ENCODE results near the gene TRHDE.

Gene TRHDE

GRCh38 chr12:72318341-72318740 is 46.2 kb downstream of the TRHDE start:
- Histone ChIP-seq H3K27me3 (ENCODE audit: insufficient read depth, poor library complexity, severe bottlenecking) (no peaks in the 10 kb centered on the region), H3K27ac (replicated peaks) (no peak overlapping the region), H3K4me3 (replicated peaks; ENCODE audit: insufficient read depth, low read length) (no peak overlapping the region)
- no peak for DNase-seq (ENCODE audit: low read depth in 1 of 2, low spot score in 1 of 2)
- no peak for TF ChIP-seq POLR2AphosphoS5 (IDR thresholded peaks at IDR 0.05; ENCODE audit: low read depth)
- no peak for TF ChIP-seq CTCF (IDR thresholded peaks at IDR 0.05; ENCODE audit: insufficient read depth, low read length)
- TF ChIP-seq GABPA (IDR thresholded peaks at IDR 0.05; ENCODE audit: low read depth) = no peak

GRCh38 chr12:72323881-72324280 is 51.7 kb downstream of the TRHDE start:
- TF ChIP-seq REST (IDR thresholded peaks at IDR 0.05; ENCODE audit: insufficient replicate concordance, low read depth) = no peak
- Histone ChIP-seq H3K27ac (replicated peaks) (no peak overlapping the region), H3K4me3 (replicated peaks; ENCODE audit: insufficient read depth, low read length) (no peak overlapping the region), H3K27me3 (ENCODE audit: insufficient read depth, poor library complexity, severe bottlenecking) (peaks cover 3% of the 10 kb centered on the region)
- no peak for DNase-seq (ENCODE audit: low read depth in 1 of 2, low spot score in 1 of 2)

GRCh38 chr12:72330301-72330700 is 58.1 kb downstream of the TRHDE start:
- peaks cover 3% of the 10 kb centered on the region for H3K27me3 ChIP-seq (ENCODE audit: insufficient read depth, poor library complexity, severe bottlenecking)
- H3K4me3 ChIP-seq (replicated peaks; ENCODE audit: insufficient read depth, low read length) = no peak overlapping the region
- H3K27ac ChIP-seq (replicated peaks) = no peak overlapping the region
- no peak for DNase-seq (ENCODE audit: low read depth in 1 of 2, low spot score in 1 of 2)
- TF ChIP-seq GABPA (IDR thresholded peaks at IDR 0.05; ENCODE audit: low read depth) (no peak), POLR2AphosphoS5 (IDR thresholded peaks at IDR 0.05; ENCODE audit: low read depth) (no peak), REST (IDR thresholded peaks at IDR 0.05; ENCODE audit: insufficient replicate concordance, low read depth) (no peak), SPI1 (IDR thresholded peaks at IDR 0.05; ENCODE audit: borderline replicate concordance, low read depth) (no peak)

- TF ChIP-seq GABPA (IDR thresholded peaks at IDR 0.05; ENCODE audit: low read depth) = no peak
- no peak for TF ChIP-seq REST (IDR thresholded peaks at IDR 0.05; ENCODE audit: insufficient replicate concordance, low read depth)
- TF ChIP-seq POLR2AphosphoS5 (IDR thresholded peaks at IDR 0.05; ENCODE audit: low read depth) = no peak
- TF ChIP-seq SPI1 (IDR thresholded peaks at IDR 0.05; ENCODE audit: borderline replicate concordance, low read depth) = no peak
- no peak for TF ChIP-seq CTCF (IDR thresholded peaks at IDR 0.05; ENCODE audit: insufficient read depth, low read length)
- Histone ChIP-seq H3K4me3 (replicated peaks; ENCODE audit: insufficient read depth, low read length) (no peak overlapping the region), H3K27me3 (ENCODE audit: insufficient read depth, poor library complexity, severe bottlenecking) (no peaks in the 10 kb centered on the region), H3K27ac (replicated peaks) (no peak overlapping the region)
- no peak for DNase-seq (ENCODE audit: low read depth in 1 of 2, low spot score in 1 of 2)
Observed at GRCh38 chr12:72330784-72331183, 58.6 kb downstream of the TRHDE start.

Data from HL-60 (cell line).